ENCODE measurements around the gene EPHB3. TPM values are rescaled to one million over a fixed set of nuclear protein-coding genes. Genes with fewer than 3 reads are reported as not detected.

The EPHB3 gene
- polyA plus RNA-seq, 1 of the 3 experiments (the other 2 are of a cell fraction) = 4.2 TPM

- Histone ChIP-seq H3K9ac (no peak overlapping the region), H2AFZ (ENCODE audit: low read depth) (no peak overlapping the region), H3F3A (replicated peaks; ENCODE audit: insufficient read depth) (no peaks in the 10 kb centered on the region), H3K36me3 (replicated peaks in 1 of 2; ENCODE audit: control insufficient read depth in 1 of 2, insufficient read depth in 2 of 2, low read length in 1 of 2) (peaks cover 0 to 54% of the 10 kb centered on the region in 2 experiments), H3K4me1 (ENCODE audit: control insufficient read depth in 1 of 2, insufficient read depth in 2 of 2, low read depth in 1 of 2, low read length in 1 of 2) (peaks cover 0 to 15% of the 10 kb centered on the region in 2 experiments; a peak in 2 of 4 replicates), H4K20me1 (ENCODE audit: insufficient read depth) (no peaks in the 10 kb centered on the region), H3K27me3 (ENCODE audit: insufficient read depth) (no peaks in the 10 kb centered on the region), H3K79me2 (ENCODE audit: insufficient read depth) (no peaks in the 10 kb centered on the region), H3K27ac (ENCODE audit: low read depth in 2 of 2, low read length in 1 of 2) (no peak overlapping the region), H3K9me3 (no peaks in the 10 kb centered on the region), H3K4me2 (no peak overlapping the region), H3K9me2 (no peaks in the 10 kb centered on the region), H3K4me3 (ENCODE audit: low read depth in 2 of 2, low read length in 1 of 2) (no peak overlapping the region)
- no peak for TF ChIP-seq REST (IDR thresholded peaks at IDR 0.05; ENCODE audit: low read depth, low read length)
- TF ChIP-seq GABPA (IDR thresholded peaks at IDR 0.05; ENCODE audit: low read depth) = no peak
- TF ChIP-seq USF2 (IDR thresholded peaks at IDR 0.05; ENCODE audit: borderline replicate concordance, low read depth, low read length) = no peak
- TF ChIP-seq CHD2 (IDR thresholded peaks at IDR 0.05; ENCODE audit: low read length, partially characterized antibody) = no peak
- TF ChIP-seq TEAD4 (IDR thresholded peaks at IDR 0.05; ENCODE audit: borderline replicate concordance, insufficient read depth) = no peak
- TF ChIP-seq FOXM1 (IDR thresholded peaks at IDR 0.05; ENCODE audit: low read depth) = no peak
- no peak for TF ChIP-seq JUND (IDR thresholded peaks at IDR 0.05)
- TF ChIP-seq RCOR1 (IDR thresholded peaks at IDR 0.05; ENCODE audit: low read length) = no peak
- TF ChIP-seq PBX3 (IDR thresholded peaks at IDR 0.05) = no peak
- no peak for TF ChIP-seq EP300 (IDR thresholded peaks at IDR 0.05; ENCODE audit: borderline replicate concordance in 1 of 2, low read depth in 1 of 2, low read length in 1 of 2)
- no peak for TF ChIP-seq SMC3 (IDR thresholded peaks at IDR 0.05; ENCODE audit: low read depth, low read length)
- TF ChIP-seq USF1 (IDR thresholded peaks at IDR 0.05; ENCODE audit: borderline replicate concordance, low read depth) = no peak
- TF ChIP-seq YY1 (IDR thresholded peaks at IDR 0.05; ENCODE audit: low read depth) = no peak
- no peak for TF ChIP-seq RXRA (IDR thresholded peaks at IDR 0.05; ENCODE audit: borderline replicate concordance, low read depth)
- no peak for TF ChIP-seq CTCF (IDR thresholded peaks at IDR 0.05)
- TF ChIP-seq NRF1 (IDR thresholded peaks at IDR 0.05; ENCODE audit: low read depth, low read length) = no peak
- no peak for TF ChIP-seq GATA2 (CRISPR knock-in tag; IDR thresholded peaks at IDR 0.05)
- no peak for TF ChIP-seq MAX (IDR thresholded peaks at IDR 0.05; ENCODE audit: low read depth)
- no peak for DNase-seq
- CTCF ChIA-PET = interaction anchor here (0.9 kb wide), 1 partner anchor 198 kb away, joined by 4 read pairs; no protein-coding TSS in a partner anchor
- POLR2A ChIA-PET = no interaction called here
- 93% methylated on average over 22 of the region's 22 CpGs for WGBS (ENCODE audit: low lambda C conversion rate)
These were observed 17.9 kb downstream of the EPHB3 start for GRCh38 chr3:184579513-184579912.

Measured in SK-N-SH (cell line).